ENCODE measurements around the gene LHFPL3.
"Not testable (repeated sequence)": the region's sequence is repeated elsewhere in the genome, so short reads cannot be mapped to it uniquely, and the experiment has no call there.

LHFPL3 gene

GRCh38 chr7:104921596-104921995, 593.2 kb downstream of the LHFPL3 start:
- H3K9me3 ChIP-seq = no peaks in the 10 kb centered on the region

GRCh38 chr7:104922182-104923009, 594.0 kb downstream of the LHFPL3 start:
- no peaks in the 10 kb centered on the region for H3K9me3 ChIP-seq
- no peak overlapping the region for H3K4me3 ChIP-seq (ENCODE audit: low read depth in 1 of 2, low read length in 1 of 2)
- H3K4me1 ChIP-seq (ENCODE audit: control insufficient read depth in 1 of 2, insufficient read depth in 1 of 2, low read depth in 1 of 2, low read length in 1 of 2) = peaks cover 6 to 9% of the 10 kb centered on the region in 2 experiments
- TF ChIP-seq CTCF (IDR thresholded peaks at IDR 0.05) = peak; percentile 50
- no peaks in the 10 kb centered on the region for H3K27me3 ChIP-seq
- no peaks in the 10 kb centered on the region for H3K36me3 ChIP-seq
- H3K27ac ChIP-seq = no peak overlapping the region

More at GRCh38 chr7:104921596-104921995, 593.2 kb downstream of the LHFPL3 start:
- H3K36me3 ChIP-seq = no peaks in the 10 kb centered on the region
- H3K27me3 ChIP-seq = no peaks in the 10 kb centered on the region
- TF ChIP-seq CTCF (IDR thresholded peaks at IDR 0.05) = no peak
- H3K4me3 ChIP-seq (ENCODE audit: low read depth in 1 of 2, low read length in 1 of 2) = no peak overlapping the region
- H3K27ac ChIP-seq = no peak overlapping the region
- peaks cover 6 to 9% of the 10 kb centered on the region in 2 experiments for H3K4me1 ChIP-seq (ENCODE audit: control insufficient read depth in 1 of 2, insufficient read depth in 1 of 2, low read depth in 1 of 2, low read length in 1 of 2)

- Histone ChIP-seq H3K9me3 (no peaks in the 10 kb centered on the region), H3K4me1 (ENCODE audit: control insufficient read depth in 1 of 2, insufficient read depth in 1 of 2, low read depth in 1 of 2, low read length in 1 of 2) (peaks cover 6 to 9% of the 10 kb centered on the region in 2 experiments), H3K27ac (no peak overlapping the region), H3K36me3 (no peaks in the 10 kb centered on the region), H3K27me3 (no peaks in the 10 kb centered on the region), H3K4me3 (ENCODE audit: low read depth in 1 of 2, low read length in 1 of 2) (no peak overlapping the region)
- TF ChIP-seq CTCF (IDR thresholded peaks at IDR 0.05) = no peak
These were observed 594.6 kb downstream of the LHFPL3 start for GRCh38 chr7:104923010-104923421.

GRCh38 chr7:104926189-104926588, 597.8 kb downstream of the LHFPL3 start:
- not testable (repeated sequence) for H3K4me1 ChIP-seq (ENCODE audit: control insufficient read depth in 1 of 2, insufficient read depth in 1 of 2, low read depth in 1 of 2, low read length in 1 of 2); H3K27me3 ChIP-seq; H3K9me3 ChIP-seq; H3K27ac ChIP-seq; H3K36me3 ChIP-seq; H3K4me3 ChIP-seq (ENCODE audit: low read depth in 1 of 2, low read length in 1 of 2)

- Histone ChIP-seq H3K4me3 (ENCODE audit: low read depth in 1 of 2, low read length in 1 of 2) (no peak overlapping the region), H3K9me3 (no peaks in the 10 kb centered on the region), H3K27ac (no peak overlapping the region), H3K36me3 (no peaks in the 10 kb centered on the region), H3K27me3 (no peaks in the 10 kb centered on the region), H3K4me1 (ENCODE audit: control insufficient read depth in 1 of 2, insufficient read depth in 1 of 2, low read depth in 1 of 2, low read length in 1 of 2) (peaks cover 0 to 4% of the 10 kb centered on the region in 2 experiments)
- no peak for TF ChIP-seq CTCF (IDR thresholded peaks at IDR 0.05)
These were observed 598.2 kb downstream of the LHFPL3 start for GRCh38 chr7:104926601-104927041.

GRCh38 chr7:104927055-104927454, 598.7 kb downstream of the LHFPL3 start:
- Histone ChIP-seq H3K9me3 (no peaks in the 10 kb centered on the region), H3K27ac (no peak overlapping the region), H3K36me3 (no peaks in the 10 kb centered on the region), H3K4me1 (ENCODE audit: control insufficient read depth in 1 of 2, insufficient read depth in 1 of 2, low read depth in 1 of 2, low read length in 1 of 2) (peaks cover 0 to 4% of the 10 kb centered on the region in 2 experiments), H3K4me3 (ENCODE audit: low read depth in 1 of 2, low read length in 1 of 2) (no peak overlapping the region), H3K27me3 (no peaks in the 10 kb centered on the region)
- TF ChIP-seq CTCF (IDR thresholded peaks at IDR 0.05) = no peak

All from neutrophil (primary cell).